ENCODE data around the gene LANCL3. TPM values are rescaled to one million over a fixed set of nuclear protein-coding genes. Genes with fewer than 3 reads are reported as not detected.

Gene LANCL3
- polyA plus RNA-seq, 2 of the 4 experiments (the other 2 are of a cell fraction), result not detected

DNA sequence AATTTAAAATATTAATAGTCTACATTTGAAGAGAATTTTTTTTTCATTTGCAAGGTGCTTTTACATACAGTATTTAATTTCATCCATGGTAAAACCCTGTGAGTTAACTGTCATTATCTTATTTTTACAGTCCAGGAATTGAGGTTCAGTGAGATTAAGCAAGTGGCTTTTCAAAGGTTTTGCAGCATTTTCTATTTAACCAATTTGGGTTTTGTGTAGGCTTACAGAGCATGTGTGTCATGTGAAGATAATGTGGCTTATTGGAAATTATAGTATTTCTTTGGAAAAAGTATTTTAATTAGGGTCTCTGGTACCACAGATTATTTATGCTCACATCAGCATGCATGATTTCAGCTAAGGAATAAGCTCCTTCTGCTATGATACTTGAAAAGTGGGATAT lies 118.7 kb downstream of the LANCL3 start:
- Histone ChIP-seq H3K9me3 (no peaks in the 10 kb centered on the region), H3K4me1 (0 out of 3 replicates have a peak, but pooled peaks cover under 1% of the 10 kb centered on the region), H3K27ac (no peak overlapping the region), H3K4me2 (no peak overlapping the region), H3K4me3 (no peak overlapping the region)
- no peak for DNase-seq (ENCODE audit: low read depth in 1 of 2, low spot score in 1 of 2)
- CTCF ChIA-PET, result no interaction called here
- no peak for FAIRE-seq
- POLR2A ChIA-PET, result no interaction called here
- ATAC-seq, result no peak
- TF ChIP-seq, protein P1, sequence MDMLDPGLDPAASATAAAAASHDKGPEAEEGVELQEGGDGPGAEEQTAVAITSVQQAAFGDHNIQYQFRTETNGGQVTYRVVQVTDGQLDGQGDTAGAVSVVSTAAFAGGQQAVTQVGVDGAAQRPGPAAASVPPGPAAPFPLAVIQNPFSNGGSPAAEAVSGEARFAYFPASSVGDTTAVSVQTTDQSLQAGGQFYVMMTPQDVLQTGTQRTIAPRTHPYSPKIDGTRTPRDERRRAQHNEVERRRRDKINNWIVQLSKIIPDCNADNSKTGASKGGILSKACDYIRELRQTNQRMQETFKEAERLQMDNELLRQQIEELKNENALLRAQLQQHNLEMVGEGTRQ (IDR thresholded peaks at IDR 0.05), result no peak
- TF ChIP-seq ESRRA (IDR thresholded peaks at IDR 0.05; ENCODE audit: borderline replicate concordance, low read length) (no peak), EHF (CRISPR knock-in tag; IDR thresholded peaks at IDR 0.05) (no peak), PHF8 (IDR thresholded peaks at IDR 0.05; ENCODE audit: borderline replicate concordance, low read depth) (no peak), KDM5A (IDR thresholded peaks at IDR 0.05) (no peak), SMC3 (IDR thresholded peaks at IDR 0.05) (no peak), CEBPB (IDR thresholded peaks at IDR 0.05) (no peak), NFE2L2 (conservative IDR thresholded peaks at IDR 0.05; ENCODE audit: low read length) (no peak), HOXB13 (CRISPR knock-in tag; IDR thresholded peaks at IDR 0.05; ENCODE audit: low read depth) (no peak), MAFK (IDR thresholded peaks at IDR 0.05; ENCODE audit: partially characterized antibody) (no peak), GATA3 (IDR thresholded peaks at IDR 0.05; ENCODE audit: borderline replicate concordance) (no peak), EP300 (IDR thresholded peaks at IDR 0.05) (no peak), RAD21 (conservative IDR thresholded peaks at IDR 0.05 in 1 of 2, IDR thresholded peaks at IDR 0.05 in 1 of 2) (no peak), RNF2 (IDR thresholded peaks at IDR 0.05; ENCODE audit: borderline replicate concordance, low read depth) (no peak), NPAS2 (CRISPR knock-in tag; IDR thresholded peaks at IDR 0.05; ENCODE audit: borderline replicate concordance) (no peak)
- TF ChIP-seq, protein P2, sequence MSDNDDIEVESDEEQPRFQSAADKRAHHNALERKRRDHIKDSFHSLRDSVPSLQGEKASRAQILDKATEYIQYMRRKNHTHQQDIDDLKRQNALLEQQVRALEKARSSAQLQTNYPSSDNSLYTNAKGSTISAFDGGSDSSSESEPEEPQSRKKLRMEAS (IDR thresholded peaks at IDR 0.05), result no peak
- TF ChIP-seq, protein P3, sequence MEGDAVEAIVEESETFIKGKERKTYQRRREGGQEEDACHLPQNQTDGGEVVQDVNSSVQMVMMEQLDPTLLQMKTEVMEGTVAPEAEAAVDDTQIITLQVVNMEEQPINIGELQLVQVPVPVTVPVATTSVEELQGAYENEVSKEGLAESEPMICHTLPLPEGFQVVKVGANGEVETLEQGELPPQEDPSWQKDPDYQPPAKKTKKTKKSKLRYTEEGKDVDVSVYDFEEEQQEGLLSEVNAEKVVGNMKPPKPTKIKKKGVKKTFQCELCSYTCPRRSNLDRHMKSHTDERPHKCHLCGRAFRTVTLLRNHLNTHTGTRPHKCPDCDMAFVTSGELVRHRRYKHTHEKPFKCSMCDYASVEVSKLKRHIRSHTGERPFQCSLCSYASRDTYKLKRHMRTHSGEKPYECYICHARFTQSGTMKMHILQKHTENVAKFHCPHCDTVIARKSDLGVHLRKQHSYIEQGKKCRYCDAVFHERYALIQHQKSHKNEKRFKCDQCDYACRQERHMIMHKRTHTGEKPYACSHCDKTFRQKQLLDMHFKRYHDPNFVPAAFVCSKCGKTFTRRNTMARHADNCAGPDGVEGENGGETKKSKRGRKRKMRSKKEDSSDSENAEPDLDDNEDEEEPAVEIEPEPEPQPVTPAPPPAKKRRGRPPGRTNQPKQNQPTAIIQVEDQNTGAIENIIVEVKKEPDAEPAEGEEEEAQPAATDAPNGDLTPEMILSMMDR (IDR thresholded peaks at IDR 0.05), result no peak
- TF ChIP-seq, protein P4, sequence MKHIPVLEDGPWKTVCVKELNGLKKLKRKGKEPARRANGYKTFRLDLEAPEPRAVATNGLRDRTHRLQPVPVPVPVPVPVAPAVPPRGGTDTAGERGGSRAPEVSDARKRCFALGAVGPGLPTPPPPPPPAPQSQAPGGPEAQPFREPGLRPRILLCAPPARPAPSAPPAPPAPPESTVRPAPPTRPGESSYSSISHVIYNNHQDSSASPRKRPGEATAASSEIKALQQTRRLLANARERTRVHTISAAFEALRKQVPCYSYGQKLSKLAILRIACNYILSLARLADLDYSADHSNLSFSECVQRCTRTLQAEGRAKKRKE (CRISPR knock-in tag; IDR thresholded peaks at IDR 0.05; ENCODE audit: low read depth), result no peak

DNA sequence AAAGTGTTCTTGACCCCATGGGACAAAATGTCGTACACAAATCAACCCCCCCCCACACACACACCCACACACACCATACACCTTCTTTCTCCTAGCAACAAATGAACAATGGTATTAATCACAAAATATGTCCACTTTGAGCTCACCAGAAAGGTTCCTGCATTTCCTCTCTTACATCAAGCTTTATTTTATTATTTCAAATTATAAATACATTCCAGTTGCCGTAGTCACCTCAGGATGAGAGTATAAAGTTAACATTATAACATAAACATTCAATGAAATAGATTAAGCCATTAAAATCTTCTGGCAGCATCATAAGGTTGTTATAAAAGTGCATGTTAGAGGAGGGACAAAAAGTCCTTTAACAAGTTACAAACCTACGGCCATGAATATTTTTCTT lies 121.5 kb downstream of the LANCL3 start:
- no peaks in the 10 kb centered on the region for H3K4me1 ChIP-seq
- WGBS (ENCODE audit: missing lambda C conversion rate), result 88% methylated on average over 3 of the region's 3 CpGs
- H3K4me3 ChIP-seq, result no peak overlapping the region
- DNase-seq (ENCODE audit: low read depth in 1 of 2, low spot score in 1 of 2) (no peak), FAIRE-seq (peak; percentile 13), ATAC-seq (no peak)
- no peaks in the 10 kb centered on the region for H3K9me3 ChIP-seq
- POLR2A ChIA-PET, result no interaction called here
- no peak overlapping the region for H3K4me2 ChIP-seq
- H3K27ac ChIP-seq, result no peak overlapping the region
- CTCF ChIA-PET, result no interaction called here
- TF ChIP-seq POLR2A (IDR thresholded peaks at IDR 0.05; ENCODE audit: low read length), result no peak
- no peak for TF ChIP-seq BHLHE40 (IDR thresholded peaks at IDR 0.05; ENCODE audit: low read depth, low read length)
- TF ChIP-seq NPAS2 (CRISPR knock-in tag; IDR thresholded peaks at IDR 0.05; ENCODE audit: borderline replicate concordance), result no peak
- no peak for TF ChIP-seq KDM5A (IDR thresholded peaks at IDR 0.05)
- TF ChIP-seq CHD4 (IDR thresholded peaks at IDR 0.05; ENCODE audit: borderline replicate concordance), result no peak
- TF ChIP-seq HDAC2 (IDR thresholded peaks at IDR 0.05), result no peak
- TF ChIP-seq RNF2 (IDR thresholded peaks at IDR 0.05; ENCODE audit: borderline replicate concordance, low read depth), result no peak
- TF ChIP-seq KDM1A (IDR thresholded peaks at IDR 0.05; ENCODE audit: low read depth), result no peak
- TF ChIP-seq, protein P5, sequence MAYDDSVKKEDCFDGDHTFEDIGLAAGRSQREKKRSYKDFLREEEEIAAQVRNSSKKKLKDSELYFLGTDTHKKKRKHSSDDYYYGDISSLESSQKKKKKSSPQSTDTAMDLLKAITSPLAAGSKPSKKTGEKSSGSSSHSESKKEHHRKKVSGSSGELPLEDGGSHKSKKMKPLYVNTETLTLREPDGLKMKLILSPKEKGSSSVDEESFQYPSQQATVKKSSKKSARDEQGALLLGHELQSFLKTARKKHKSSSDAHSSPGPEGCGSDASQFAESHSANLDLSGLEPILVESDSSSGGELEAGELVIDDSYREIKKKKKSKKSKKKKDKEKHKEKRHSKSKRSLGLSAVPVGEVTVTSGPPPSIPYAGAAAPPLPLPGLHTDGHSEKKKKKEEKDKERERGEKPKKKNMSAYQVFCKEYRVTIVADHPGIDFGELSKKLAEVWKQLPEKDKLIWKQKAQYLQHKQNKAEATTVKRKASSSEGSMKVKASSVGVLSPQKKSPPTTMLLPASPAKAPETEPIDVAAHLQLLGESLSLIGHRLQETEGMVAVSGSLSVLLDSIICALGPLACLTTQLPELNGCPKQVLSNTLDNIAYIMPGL (CRISPR knock-in tag; IDR thresholded peaks at IDR 0.05; ENCODE audit: borderline replicate concordance), result no peak
- TF ChIP-seq NFE2L2 (conservative IDR thresholded peaks at IDR 0.05; ENCODE audit: low read length), result no peak
- no peak for TF ChIP-seq CEBPB (IDR thresholded peaks at IDR 0.05)
- TF ChIP-seq HOXB5 (CRISPR knock-in tag; IDR thresholded peaks at IDR 0.05), result no peak
- TF ChIP-seq EP300 (IDR thresholded peaks at IDR 0.05), result no peak
- no peak for TF ChIP-seq HEYL (CRISPR knock-in tag; IDR thresholded peaks at IDR 0.05)
- TF ChIP-seq SMC3 (IDR thresholded peaks at IDR 0.05), result no peak
- no peak for TF ChIP-seq MAFK (IDR thresholded peaks at IDR 0.05; ENCODE audit: partially characterized antibody)
- no peak for TF ChIP-seq PHF8 (IDR thresholded peaks at IDR 0.05; ENCODE audit: borderline replicate concordance, low read depth)
- no peak for TF ChIP-seq TFCP2L1 (CRISPR knock-in tag; IDR thresholded peaks at IDR 0.05)
- TF ChIP-seq HOXB13 (CRISPR knock-in tag; IDR thresholded peaks at IDR 0.05; ENCODE audit: low read depth), result no peak
